Retinal pigment epithelial cell (primary cell): ENCODE results near the gene EHMT1.

Source experiments
- DNase-seq: peaks from one replicate; pipeline ENCODE4 v3.0.0-alpha.2; 2010; ENCODE audit warnings: low read depth
- H3K4me3 ChIP-seq: 2 replicates; pipeline ENCODE4 v1.5.1; 2011; ENCODE audit warnings: mild to moderate bottlenecking, low read length, control low read depth, moderate library complexity
- TF ChIP-seq, protein P1 (sequence below): conservative IDR thresholded peaks from 2 replicates; pipeline ENCODE4 v1.5.1; 2011; ENCODE audit warnings: low read depth, low read length, control low read depth, inconsistent platforms

The EHMT1 gene

DNA sequence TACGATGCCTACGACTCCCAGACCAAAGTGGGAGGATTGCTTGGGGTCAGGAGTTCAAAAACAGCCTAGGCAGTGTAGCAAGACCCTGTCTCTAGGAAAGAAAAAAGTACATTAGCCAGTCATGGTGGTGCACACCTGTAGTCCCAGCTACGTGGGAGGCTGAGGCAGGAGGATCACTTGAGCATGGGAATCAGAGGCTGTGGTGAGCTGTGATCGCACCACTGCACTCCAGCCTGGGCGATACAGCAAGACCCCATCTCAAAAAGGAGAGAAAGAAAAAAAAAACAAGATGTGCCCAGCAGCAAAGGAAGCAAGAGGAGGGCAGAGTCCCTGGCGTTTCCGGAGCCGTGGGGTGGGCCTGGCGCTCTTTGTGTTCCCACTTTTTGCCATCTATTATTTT lies 179.3 kb downstream of the EHMT1 start:
- no peak overlapping the region for H3K4me3 ChIP-seq
- TF ChIP-seq, protein P1, sequence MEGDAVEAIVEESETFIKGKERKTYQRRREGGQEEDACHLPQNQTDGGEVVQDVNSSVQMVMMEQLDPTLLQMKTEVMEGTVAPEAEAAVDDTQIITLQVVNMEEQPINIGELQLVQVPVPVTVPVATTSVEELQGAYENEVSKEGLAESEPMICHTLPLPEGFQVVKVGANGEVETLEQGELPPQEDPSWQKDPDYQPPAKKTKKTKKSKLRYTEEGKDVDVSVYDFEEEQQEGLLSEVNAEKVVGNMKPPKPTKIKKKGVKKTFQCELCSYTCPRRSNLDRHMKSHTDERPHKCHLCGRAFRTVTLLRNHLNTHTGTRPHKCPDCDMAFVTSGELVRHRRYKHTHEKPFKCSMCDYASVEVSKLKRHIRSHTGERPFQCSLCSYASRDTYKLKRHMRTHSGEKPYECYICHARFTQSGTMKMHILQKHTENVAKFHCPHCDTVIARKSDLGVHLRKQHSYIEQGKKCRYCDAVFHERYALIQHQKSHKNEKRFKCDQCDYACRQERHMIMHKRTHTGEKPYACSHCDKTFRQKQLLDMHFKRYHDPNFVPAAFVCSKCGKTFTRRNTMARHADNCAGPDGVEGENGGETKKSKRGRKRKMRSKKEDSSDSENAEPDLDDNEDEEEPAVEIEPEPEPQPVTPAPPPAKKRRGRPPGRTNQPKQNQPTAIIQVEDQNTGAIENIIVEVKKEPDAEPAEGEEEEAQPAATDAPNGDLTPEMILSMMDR, result no peak

DNA sequence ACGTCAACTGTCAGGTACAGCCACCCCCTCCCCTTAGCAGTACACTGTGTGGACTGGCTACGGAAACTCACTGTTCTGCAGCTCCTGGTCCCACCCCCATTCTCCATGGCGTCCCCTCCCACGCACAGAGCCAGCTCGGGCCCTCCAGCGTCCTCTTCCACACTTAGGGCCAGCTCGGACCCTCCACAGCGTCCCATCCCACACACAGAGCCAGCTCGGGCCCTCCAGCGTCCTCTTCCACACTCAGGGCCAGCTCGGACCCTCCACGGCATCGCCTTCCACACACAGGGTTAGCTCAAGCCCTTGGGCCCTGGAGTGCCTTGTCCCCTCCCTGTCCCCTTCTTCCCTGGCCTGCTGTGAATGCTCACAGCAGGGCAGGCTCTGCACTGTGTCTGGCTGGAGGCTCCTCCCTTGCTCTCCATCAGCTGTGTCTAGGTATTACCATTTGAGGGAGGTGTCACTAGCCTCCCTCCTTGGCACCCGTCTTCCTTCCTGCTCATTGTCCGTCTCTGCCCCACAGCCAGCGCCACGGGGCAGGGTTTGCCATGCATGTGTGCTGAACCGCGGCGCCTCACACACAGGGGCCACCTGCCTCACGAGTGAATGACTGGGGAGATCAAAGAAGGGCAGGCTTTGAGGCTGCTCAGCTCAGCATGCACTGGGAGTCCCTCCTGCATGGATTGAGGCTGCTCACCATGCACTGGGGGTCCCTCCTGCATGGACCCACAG lies 180.3 kb downstream of the EHMT1 start:
- TF ChIP-seq, protein P1, result no peak
- no peak overlapping the region for H3K4me3 ChIP-seq
- DNase-seq, result no peak

More for the DNA sequence above, 179.3 kb downstream of the EHMT1 start:
- DNase-seq, result no peak

DNA sequence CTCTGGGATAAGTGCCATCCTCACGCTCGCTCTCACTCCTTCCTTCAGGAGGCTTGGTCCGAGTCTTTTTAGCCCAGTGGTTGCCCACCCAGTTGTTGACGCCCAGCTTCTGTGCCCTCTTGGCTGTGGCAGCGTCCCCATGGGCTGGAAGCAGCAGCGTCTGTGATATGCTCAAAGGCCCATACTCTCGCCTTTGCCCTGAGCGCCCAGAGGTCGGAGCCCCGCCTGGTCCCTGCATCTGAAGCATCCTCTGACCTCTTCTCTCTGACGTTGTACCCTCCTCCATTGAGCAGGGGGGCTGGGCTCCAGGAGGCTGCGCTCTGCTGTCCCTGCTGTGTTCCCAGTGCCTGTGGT lies 180.8 kb downstream of the EHMT1 start:
- TF ChIP-seq, protein P1, result no peak
- no peak for DNase-seq
- H3K4me3 ChIP-seq, result no peak overlapping the region

DNA sequence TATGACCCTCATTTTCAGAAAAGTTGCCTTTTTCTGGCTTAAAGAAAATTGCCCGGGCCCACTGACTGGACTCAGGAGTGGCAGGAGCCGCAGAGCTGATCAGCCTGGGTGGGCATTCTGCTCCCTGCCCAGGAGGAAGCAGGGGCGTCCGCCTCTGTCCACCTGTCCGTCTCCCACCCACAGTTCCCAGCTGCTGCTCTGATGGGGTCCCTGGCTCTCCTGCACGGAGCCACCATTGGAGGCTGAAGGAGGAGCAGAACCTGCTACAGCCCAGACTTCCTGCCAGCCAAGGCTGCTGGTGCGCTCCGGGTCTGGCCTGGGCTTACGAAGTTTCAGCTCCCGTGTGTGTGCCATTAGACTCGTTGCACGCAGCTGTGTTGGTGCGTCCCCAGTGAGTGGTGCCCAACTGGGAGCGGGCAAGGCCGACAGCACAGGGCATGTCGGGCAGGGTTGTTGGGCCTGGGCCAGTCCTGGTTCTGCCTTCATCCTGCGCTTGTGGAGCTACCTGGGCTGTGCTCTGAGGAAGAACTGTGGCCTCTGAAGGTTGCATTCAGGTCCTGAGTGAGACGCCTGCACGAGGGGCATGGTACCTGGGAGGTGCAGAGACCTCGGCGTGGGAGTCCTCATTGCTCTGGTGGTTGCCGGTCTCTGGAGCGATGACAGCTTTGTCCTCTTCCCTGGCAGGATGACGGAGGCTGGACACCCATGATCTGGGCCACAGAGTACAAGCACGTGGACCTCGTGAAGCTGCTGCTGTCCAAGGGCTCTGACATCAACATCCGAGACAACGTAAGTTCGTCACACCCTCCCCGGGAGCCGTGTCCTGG lies 181.6 kb downstream of the EHMT1 start:
- no peak for DNase-seq
- no peak overlapping the region for H3K4me3 ChIP-seq

DNA sequence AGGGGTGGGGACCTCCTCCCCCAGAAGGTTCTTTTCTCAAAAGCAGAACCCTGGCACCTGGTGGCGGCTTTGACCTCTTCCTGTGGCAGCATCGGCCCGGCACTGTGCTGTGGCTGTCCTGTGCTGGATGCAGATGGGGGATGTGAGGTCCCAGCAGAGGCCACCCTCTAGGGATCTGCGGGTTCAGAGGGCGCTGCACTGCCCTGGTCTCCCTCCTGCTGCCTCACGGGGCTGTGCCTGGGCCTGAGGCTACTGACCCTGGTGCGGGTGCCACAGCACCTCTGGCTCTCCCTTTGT lies 182.2 kb downstream of the EHMT1 start:
- no peak for DNase-seq
- no peak overlapping the region for H3K4me3 ChIP-seq
- TF ChIP-seq, protein P1, result no peak

More for the DNA sequence above, 181.6 kb downstream of the EHMT1 start:
- TF ChIP-seq, protein P1, result no peak

DNA sequence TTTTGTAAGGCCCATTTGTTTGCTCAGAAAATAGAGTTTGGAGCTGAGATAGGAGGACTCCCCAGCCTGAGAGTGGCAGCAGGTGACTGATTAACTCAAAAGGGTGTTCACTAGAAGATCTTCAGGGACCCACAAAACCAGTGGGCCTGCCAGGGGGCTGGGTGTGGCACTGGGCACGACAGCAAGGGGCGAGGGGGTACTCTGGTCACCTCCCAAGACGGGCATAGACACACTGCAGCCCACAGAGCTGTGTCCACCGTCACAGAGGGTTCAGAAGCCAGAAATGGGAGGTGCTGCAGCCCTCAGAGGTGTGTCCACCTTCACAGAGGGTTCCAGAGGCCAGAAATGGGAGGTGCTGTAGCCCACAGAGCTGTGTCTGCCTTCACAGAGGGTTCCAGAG lies 183.2 kb downstream of the EHMT1 start:
- DNase-seq, result no peak
- no peak overlapping the region for H3K4me3 ChIP-seq
- TF ChIP-seq, protein P1, result no peak
